ENCODE measurements around the gene SEC24A. TPM values are rescaled to one million over a fixed set of nuclear protein-coding genes. Genes with fewer than 3 reads are reported as not detected.
"Not testable (repeated sequence)": the region's sequence is repeated elsewhere in the genome, so short reads cannot be mapped to it uniquely, and the experiment has no call there.

SEC24A gene
- total and polyA plus RNA-seq, 5 experiments from 2014 or later: 4.0 to 17.2 (median 7.7) TPM

DNA sequence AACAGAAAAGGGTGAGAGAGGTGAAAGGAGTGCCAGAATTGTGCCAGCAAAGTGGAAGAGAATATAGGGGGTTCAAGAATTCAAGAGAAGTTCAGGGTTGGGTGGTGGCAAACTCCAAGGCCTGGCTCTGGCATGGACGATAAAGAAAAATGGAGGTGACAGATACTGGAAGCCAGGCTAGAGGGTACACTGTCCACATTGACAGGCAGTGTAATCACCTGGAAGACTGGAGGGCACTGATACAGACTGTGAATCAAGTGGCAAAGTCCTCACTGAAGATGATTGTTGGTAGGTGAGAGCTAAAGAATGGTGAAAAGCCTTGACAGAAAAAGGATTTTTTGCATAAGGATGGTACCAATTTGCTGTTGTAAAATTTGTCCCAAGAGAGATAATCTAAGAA is 23.0 kb upstream of the SEC24A start:
- peak overlapping the region in 4 of 10 donors; percentile 18 to 71 (median 32) for H3K27ac Mint-ChIP-seq
- no peaks in the 10 kb centered on the region for H3K27me3 Mint-ChIP-seq
- H3K36me3 Mint-ChIP-seq: peaks cover 0 to 60% (median 7%) of the 10 kb centered on the region in 3 donors
- H3K9me3 Mint-ChIP-seq: no peaks in the 10 kb centered on the region
- H3K4me1 Mint-ChIP-seq: peaks cover 16 to 35% (median 27%) of the 10 kb centered on the region in 4 donors
- peak overlapping the region in 1 of 10 donors; percentile 7 for H3K4me3 Mint-ChIP-seq
- POLR2A ChIA-PET: no interaction called here
- ATAC-seq (no peak), DNase-seq (no peak)

DNA sequence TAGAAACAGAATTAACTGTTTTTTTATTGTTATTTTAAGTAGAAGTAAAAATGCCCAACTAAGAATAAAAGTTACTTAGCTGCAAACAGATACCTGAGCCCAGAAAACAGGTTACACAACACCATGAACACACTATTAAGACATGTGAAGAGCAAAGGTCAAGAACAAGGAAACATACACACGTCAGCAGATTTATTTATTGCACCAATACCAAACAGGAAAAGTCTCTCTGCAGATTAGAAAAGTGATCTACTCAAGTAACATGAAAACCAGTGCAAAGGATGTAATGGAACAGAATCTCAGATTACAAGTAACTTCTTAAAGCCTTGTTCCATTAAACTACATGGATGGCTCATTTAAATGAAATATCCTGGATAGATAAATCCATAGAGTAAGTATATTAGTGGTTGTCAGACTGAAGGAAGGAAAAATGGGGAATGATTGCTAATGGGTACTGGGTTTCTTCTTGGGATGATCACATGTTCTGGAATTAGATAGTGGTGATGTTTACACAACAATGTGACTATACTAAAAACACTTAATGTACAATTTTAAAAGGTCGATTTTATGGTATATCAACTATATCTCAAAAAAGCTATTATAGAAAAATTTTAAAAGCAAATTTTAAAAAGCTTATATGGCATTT is 22.1 kb upstream of the SEC24A start:
- DNase-seq: no peak
- H3K4me1 Mint-ChIP-seq: peaks cover 19 to 41% (median 31%) of the 10 kb centered on the region in 4 donors
- no peak for ATAC-seq
- H3K27me3 Mint-ChIP-seq: no peaks in the 10 kb centered on the region
- H3K27ac Mint-ChIP-seq: no peak overlapping the region
- no peaks in the 10 kb centered on the region for H3K9me3 Mint-ChIP-seq
- POLR2A ChIA-PET: no interaction called here
- peak overlapping the region in 1 of 10 donors; percentile 2 for H3K4me3 Mint-ChIP-seq
- peaks cover 0 to 53% (median 7%) of the 10 kb centered on the region in 3 donors for H3K36me3 Mint-ChIP-seq

DNA sequence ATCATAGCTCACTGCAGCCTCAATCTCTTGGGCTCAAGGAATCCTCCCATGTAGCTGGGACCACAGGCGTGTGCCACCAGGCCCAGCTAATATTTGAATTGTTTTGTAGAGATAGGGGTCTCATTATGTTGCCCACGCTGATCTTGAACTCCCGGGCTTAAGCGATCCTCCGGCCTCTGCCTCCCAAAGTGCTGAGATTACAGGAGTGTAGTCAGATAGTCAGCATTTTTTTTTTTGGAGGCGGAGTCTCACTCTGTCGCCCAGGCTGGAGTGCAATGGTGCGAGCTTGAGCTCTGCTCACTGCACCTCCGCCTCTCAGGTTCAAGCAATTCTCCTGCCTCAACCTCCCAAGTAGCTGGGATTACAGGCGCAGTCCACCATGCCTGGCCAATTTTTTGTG is 14.4 kb upstream of the SEC24A start:
- Mint-ChIP-seq H3K27ac (no peak overlapping the region), H3K9me3 (no peaks in the 10 kb centered on the region), H3K4me1 (peaks cover 0 to 27% (median 13%) of the 10 kb centered on the region in 4 donors), H3K36me3 (peaks cover 0 to 7% (median 0%) of the 10 kb centered on the region in 3 donors), H3K27me3 (no peaks in the 10 kb centered on the region), H3K4me3 (peak overlapping the region in 5 of 10 donors; percentile 18 to 89 (median 50))
- DNase-seq: no peak
- no peak for ATAC-seq
- POLR2A ChIA-PET: interaction anchor here (0.7 to 4.0 kb wide), 4 partner anchors 9 to 401 kb away, joined by 3 to 46 read pairs (median 4); partner anchors contain the start of gene SEC24A

DNA sequence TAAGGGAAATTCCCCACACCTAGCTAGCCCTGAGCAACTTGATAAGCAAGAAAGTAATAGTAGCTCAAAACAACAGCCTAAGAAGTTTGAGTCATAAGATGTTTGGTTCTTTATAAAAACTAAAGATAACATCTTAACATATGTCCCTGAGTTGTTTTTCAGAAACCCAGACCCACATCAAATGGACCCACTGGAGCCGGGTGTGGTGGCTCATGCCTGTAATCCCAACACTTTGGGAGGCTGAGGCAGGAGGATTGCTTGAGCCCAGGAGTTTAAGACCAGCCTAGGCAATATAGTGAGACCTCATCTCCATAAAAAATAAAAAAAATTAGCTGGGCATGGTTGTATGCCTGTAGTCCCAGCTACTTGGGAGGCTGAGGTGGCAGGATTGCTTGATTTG is 13.2 kb upstream of the SEC24A start:
- not testable (repeated sequence) for DNase-seq, H3K36me3 Mint-ChIP-seq, ATAC-seq, H3K9me3 Mint-ChIP-seq, H3K27me3 Mint-ChIP-seq
- POLR2A ChIA-PET: interaction anchor here (0.6 to 1.6 kb wide), 2 partner anchors 17 to 631 kb away, joined by 3 to 5 read pairs; partner anchors contain the start of gene VDAC1
- H3K4me1 Mint-ChIP-seq: peaks cover 0 to 19% (median 12%) of the 10 kb centered on the region in 4 donors
- H3K27ac Mint-ChIP-seq: peak overlapping the region in 1 of 10 donors; percentile 53
- H3K4me3 Mint-ChIP-seq: peak overlapping the region in 1 of 10 donors; percentile 4

DNA sequence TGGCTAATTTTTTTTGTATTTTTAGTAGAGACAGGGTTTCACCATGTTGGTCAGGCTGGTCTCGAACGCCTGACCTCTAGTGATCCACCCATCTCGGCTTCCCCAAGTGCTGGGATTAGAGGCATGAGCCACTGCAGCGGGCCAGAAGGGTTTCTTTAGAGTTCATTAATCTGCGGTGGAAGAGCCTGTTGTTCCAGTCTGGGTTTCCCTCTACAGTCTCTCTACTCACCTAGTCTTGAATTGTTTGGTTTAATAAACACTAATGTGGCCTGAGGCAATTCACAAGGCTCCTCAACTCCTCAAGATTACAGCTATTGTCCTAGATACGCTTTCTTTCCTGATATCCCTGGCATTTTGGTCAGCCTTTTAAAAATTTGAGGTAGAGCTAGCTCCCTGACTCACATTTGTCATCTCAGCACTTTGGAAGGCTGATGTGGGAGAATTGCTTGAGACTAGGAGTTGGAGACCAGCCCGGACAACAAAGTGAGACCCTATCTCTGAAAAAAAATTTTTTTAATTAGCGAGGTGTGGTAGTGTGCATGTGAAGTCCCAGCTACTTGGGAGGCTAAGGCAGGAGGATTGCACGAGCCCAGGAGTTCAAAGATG is 11.4 kb upstream of the SEC24A start:
- Mint-ChIP-seq H3K4me3 (no peak overlapping the region), H3K9me3 (no peaks in the 10 kb centered on the region), H3K27ac (no peak overlapping the region), H3K36me3 (no peaks in the 10 kb centered on the region), H3K27me3 (no peaks in the 10 kb centered on the region), H3K4me1 (peaks cover 0 to 7% (median 3%) of the 10 kb centered on the region in 4 donors)
- POLR2A ChIA-PET: no interaction called here
- DNase-seq (no peak), ATAC-seq (no peak)

DNA sequence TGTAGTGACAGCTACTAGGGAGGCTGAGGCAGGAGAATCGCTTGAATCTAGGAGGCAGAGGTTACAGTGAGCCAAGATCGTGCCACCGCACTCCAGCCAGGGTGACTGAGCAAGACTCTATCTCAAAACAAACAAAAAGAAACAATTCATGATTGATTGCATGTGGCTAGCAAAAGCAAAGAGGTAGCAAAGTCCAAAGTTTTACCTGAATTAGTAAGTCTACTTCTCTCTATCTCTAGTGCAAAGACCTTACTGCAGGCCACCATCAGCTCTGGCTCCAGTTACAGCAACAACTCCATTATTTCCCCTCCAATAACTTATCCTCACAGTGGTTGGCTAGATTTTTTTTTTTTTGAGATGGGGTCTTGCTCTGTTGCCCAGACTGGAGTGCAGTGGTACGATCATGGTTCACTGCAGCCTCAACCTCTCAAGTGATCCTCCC is 9.8 kb upstream of the SEC24A start:
- H3K9me3 Mint-ChIP-seq: no peaks in the 10 kb centered on the region
- H3K36me3 Mint-ChIP-seq: no peaks in the 10 kb centered on the region
- H3K27ac Mint-ChIP-seq: peak overlapping the region in 2 of 10 donors; percentile 8 to 65
- peaks cover 0 to 7% (median under 1%) of the 10 kb centered on the region in 4 donors for H3K4me1 Mint-ChIP-seq
- POLR2A ChIA-PET: interaction anchor here (1.0 kb wide), 1 partner anchor 9 kb away, joined by 5 read pairs; the partner anchor contains the start of gene SEC24A
- DNase-seq (no peak), ATAC-seq (no peak)
- no peak overlapping the region for H3K4me3 Mint-ChIP-seq
- H3K27me3 Mint-ChIP-seq: no peaks in the 10 kb centered on the region

DNA sequence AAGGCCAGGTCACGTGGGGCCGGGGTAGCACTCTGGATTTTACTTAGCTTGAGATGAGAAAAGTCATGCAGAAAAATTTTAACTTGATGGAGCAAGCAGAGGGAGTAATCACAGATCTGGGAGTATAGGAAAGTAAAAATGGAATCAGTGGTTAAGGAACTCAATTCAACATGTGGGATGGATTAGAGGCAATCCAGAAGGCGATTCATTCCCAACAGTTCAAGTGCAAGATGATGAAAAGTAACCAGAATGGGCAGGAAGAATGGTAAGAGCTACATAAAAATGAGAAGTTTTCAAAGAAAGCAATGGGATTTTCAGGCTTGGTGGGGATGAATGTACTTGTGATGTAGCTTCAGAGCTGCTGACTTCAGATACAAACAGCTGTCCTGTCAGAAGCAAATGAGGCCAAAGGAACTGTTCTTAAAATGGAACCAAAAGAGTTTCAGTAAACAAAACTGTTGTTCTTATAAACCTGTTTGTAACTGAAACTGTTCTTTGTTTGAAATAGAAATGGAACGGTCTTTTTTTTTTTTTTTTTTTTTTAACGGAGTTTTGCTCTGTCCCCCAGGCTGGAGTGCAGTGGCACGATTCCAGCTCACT is 5.6 kb upstream of the SEC24A start:
- ATAC-seq (no peak), DNase-seq (no peak)
- peak overlapping the region in 4 of 10 donors; percentile 27 to 60 (median 49) for H3K27ac Mint-ChIP-seq
- H3K36me3 Mint-ChIP-seq: no peaks in the 10 kb centered on the region
- POLR2A ChIA-PET: interaction anchor here (0.6 to 1.2 kb wide), 2 partner anchors 9 to 673 kb away, joined by 3 read pairs; no protein-coding TSS in a partner anchor
- no peaks in the 10 kb centered on the region for H3K9me3 Mint-ChIP-seq
- peaks cover 6 to 16% (median 12%) of the 10 kb centered on the region in 4 donors for H3K4me1 Mint-ChIP-seq
- H3K4me3 Mint-ChIP-seq: no peak overlapping the region
- H3K27me3 Mint-ChIP-seq: no peaks in the 10 kb centered on the region

DNA sequence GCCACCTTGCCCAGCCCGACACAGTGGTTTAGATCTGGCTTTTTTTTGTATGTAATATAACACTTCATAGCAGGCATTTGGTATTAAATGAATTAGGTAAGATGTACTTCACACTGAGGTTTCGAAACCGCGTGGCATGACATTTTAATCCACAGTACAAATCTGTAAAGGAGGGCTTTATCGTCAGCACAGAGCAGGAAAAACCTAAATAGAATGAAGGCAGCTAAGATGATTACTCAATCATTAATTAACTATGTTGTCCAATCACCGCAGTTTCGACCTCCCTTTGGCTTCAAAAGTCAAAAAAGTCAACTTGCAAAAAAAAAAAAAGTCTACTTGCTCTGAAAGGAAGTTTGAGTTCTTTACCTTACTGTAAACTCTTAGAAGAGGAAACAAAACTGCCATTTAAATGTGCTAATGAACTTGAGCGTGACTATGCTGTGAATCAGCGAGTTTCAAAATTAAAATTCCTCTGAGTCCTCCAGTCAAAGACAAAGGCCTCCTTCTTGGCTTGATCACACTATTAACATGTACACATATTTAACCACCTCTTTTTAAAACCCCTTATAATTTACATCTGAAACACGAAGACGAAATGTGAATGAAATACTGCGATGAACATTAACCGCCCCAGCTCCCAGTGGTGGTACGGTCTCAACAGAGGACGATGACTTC is 698 bp upstream of the SEC24A start:
- ATAC-seq (peak; percentile 41 to 55), DNase-seq (peak in 5 of 10 donors; percentile 10 to 58 (median 50))
- H3K36me3 Mint-ChIP-seq: peaks cover 0 to 3% (median 0%) of the 10 kb centered on the region in 3 donors
- H3K9me3 Mint-ChIP-seq: no peaks in the 10 kb centered on the region
- H3K27ac Mint-ChIP-seq: peak overlapping the region; percentile 90 to 99 (median 98)
- H3K4me1 Mint-ChIP-seq: peaks cover 10 to 38% (median 29%) of the 10 kb centered on the region in 4 donors
- peak overlapping the region; percentile 88 to 99 (median 96) for H3K4me3 Mint-ChIP-seq
- POLR2A ChIA-PET: interaction anchor here (0.7 to 3.8 kb wide), 8 partner anchors 9 to 276 kb away, joined by 3 to 46 read pairs (median 5); partner anchors contain the start of genes CAMLG, PCBD2, SAR1B and UBE2B
- H3K27me3 Mint-ChIP-seq: no peaks in the 10 kb centered on the region

DNA sequence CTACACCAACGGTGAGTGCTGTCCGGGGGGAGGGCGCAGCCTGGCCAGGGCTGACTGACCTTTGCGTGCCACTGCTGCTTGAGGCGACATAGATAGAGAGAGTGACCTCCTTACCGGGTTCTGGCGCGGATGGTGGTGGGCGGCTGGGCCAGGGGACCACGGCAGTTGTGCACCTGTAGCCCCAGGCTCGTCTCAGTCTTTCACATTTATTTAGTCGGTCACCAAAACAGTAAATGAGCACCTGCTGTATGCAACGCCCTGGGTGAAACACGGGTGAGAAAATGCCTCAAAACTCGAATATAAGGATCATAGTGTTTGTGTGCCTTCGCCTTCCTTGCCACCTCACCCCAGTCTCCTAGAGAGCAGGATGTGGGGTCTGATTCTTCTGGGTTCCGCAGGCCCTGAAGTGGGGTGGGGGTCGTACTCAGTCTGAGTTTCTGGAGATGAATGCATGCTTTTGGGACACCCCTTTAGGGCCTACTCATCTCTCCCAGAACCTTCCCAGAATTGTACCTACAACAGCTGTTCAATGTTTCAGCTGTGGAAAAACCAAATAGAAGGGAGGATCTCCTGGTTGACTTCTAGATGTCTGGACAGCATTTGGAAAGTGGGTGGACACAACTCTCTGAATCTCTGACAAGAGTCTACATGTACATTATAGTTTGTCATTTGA is 714 bp downstream of the SEC24A start:
- ATAC-seq: no peak
- no peaks in the 10 kb centered on the region for H3K9me3 Mint-ChIP-seq
- peak overlapping the region; percentile 90 to 99 (median 97) for H3K27ac Mint-ChIP-seq
- peaks cover 8 to 39% (median 30%) of the 10 kb centered on the region in 4 donors for H3K4me1 Mint-ChIP-seq
- POLR2A ChIA-PET: interaction anchor here (1.5 to 3.8 kb wide), 2 partner anchors 16 to 256 kb away, joined by 7 to 46 read pairs; partner anchors contain the start of genes PCBD2 and SAR1B
- H3K36me3 Mint-ChIP-seq: peaks cover 0 to 6% (median 0%) of the 10 kb centered on the region in 3 donors
- H3K27me3 Mint-ChIP-seq: no peaks in the 10 kb centered on the region
- peak in 2 of 10 donors; percentile 4 to 11 for DNase-seq
- peak overlapping the region; percentile 88 to 99 (median 96) for H3K4me3 Mint-ChIP-seq

DNA sequence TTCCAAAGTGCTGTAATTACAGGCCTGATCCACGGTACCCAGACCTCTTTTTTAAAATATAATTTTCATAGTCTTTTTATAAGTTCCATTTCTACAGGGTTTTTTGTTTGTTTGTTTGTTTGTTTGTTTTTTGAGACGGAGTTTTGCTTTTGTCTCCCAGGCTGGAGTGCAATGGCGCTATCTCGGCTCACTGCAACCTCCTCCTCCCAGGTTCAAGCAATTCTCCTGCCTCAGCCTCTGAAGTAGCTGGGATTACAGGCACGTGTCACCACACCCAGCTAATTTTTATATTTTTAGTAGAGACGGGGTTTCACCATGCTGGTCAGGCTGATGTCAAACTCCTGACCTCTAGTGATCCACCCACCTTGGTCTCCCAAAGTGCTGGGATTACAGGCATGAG is 2.1 kb downstream of the SEC24A start:
- ATAC-seq, H3K27me3 Mint-ChIP-seq, H3K9me3 Mint-ChIP-seq, DNase-seq: not testable (repeated sequence)
- H3K36me3 Mint-ChIP-seq: peaks cover 0 to 17% (median under 1%) of the 10 kb centered on the region in 3 donors
- peak overlapping the region in 2 of 10 donors; percentile 16 to 96 for H3K27ac Mint-ChIP-seq
- peak overlapping the region in 6 of 10 donors; percentile 22 to 70 (median 38) for H3K4me3 Mint-ChIP-seq
- POLR2A ChIA-PET: interaction anchor here (0.7 kb wide), 1 partner anchor 380 kb away, joined by 5 read pairs; no protein-coding TSS in a partner anchor
- H3K4me1 Mint-ChIP-seq: peaks cover 9 to 44% (median 29%) of the 10 kb centered on the region in 4 donors

DNA sequence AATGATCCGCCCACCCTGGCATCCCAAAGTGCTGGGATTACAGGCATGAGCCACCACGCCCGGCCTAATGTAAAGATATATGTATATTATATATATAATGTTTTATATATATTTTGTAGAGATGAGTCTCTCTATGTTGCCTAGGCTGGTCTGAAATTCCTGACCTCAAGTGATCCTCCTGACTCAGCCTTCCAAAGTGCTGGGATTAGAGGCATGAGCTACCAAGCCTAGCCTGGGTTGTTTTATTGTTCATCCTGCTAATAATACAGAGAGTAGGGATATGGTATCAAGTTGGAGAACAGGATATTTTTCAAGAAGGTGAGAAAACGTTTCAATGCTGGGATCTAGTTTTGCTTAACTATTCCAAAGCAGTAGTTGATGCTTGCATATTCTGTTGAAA is 2.9 kb downstream of the SEC24A start:
- DNase-seq (no peak), ATAC-seq (no peak)
- Mint-ChIP-seq H3K27ac (no peak overlapping the region), H3K9me3 (no peaks in the 10 kb centered on the region), H3K27me3 (no peaks in the 10 kb centered on the region), H3K36me3 (peaks cover 0 to 25% (median 2%) of the 10 kb centered on the region in 3 donors), H3K4me1 (peaks cover 14 to 44% (median 28%) of the 10 kb centered on the region in 4 donors), H3K4me3 (peak overlapping the region in 1 of 10 donors; percentile 14)
- POLR2A ChIA-PET: no interaction called here

Measured in naive thymus-derived CD8-positive, alpha-beta T cell (primary cell).